ENCODE results near the gene PRDX1. TPM values are rescaled to one million over a fixed set of nuclear protein-coding genes. Genes with fewer than 3 reads are reported as not detected.
"Not testable (repeated sequence)": the region's sequence is repeated elsewhere in the genome, so short reads cannot be mapped to it uniquely, and the experiment has no call there.

Gene PRDX1
- total RNA-seq, 1 donor from 2014 or later = 297 TPM

- Mint-ChIP-seq H3K27me3 (ENCODE audit: low read depth) (no peaks in the 10 kb centered on the region), H3K9me3 (ENCODE audit: low read depth) (no peaks in the 10 kb centered on the region), H3K4me3 (ENCODE audit: unreplicated experiment) (no peak overlapping the region), H3K27ac (ENCODE audit: unreplicated experiment) (no peak overlapping the region), H3K36me3 (ENCODE audit: low read depth) (no peaks in the 10 kb centered on the region), H3K4me1 (ENCODE audit: low read depth) (no peaks in the 10 kb centered on the region)
- TF ChIP-seq, protein P1, sequence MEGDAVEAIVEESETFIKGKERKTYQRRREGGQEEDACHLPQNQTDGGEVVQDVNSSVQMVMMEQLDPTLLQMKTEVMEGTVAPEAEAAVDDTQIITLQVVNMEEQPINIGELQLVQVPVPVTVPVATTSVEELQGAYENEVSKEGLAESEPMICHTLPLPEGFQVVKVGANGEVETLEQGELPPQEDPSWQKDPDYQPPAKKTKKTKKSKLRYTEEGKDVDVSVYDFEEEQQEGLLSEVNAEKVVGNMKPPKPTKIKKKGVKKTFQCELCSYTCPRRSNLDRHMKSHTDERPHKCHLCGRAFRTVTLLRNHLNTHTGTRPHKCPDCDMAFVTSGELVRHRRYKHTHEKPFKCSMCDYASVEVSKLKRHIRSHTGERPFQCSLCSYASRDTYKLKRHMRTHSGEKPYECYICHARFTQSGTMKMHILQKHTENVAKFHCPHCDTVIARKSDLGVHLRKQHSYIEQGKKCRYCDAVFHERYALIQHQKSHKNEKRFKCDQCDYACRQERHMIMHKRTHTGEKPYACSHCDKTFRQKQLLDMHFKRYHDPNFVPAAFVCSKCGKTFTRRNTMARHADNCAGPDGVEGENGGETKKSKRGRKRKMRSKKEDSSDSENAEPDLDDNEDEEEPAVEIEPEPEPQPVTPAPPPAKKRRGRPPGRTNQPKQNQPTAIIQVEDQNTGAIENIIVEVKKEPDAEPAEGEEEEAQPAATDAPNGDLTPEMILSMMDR (IDR thresholded peaks at IDR 0.05) = no peak
- no peak for DNase-seq (ENCODE audit: low spot score)
Measured at GRCh38 chr1:45535988-45536766, 14.5 kb upstream of the PRDX1 start.

DNA sequence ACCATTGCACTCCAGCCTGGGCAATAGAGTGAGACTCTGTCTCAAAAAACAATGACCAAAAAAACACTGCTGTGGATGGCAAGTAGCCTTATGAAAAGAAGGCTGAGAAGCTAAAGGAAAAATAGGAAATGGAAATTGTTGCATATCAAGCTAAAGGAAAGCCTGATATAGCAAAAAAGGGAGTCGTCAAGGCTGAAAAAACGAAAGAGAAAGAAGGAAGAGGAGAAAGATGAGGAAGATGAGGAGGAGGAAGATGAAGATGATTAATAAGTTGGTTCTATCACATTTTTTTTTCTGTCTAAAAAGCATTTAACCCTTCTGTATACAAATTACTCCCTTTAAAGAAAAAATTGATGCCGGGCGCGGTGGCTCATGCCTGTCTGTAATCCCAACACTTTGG is 10.2 kb upstream of the PRDX1 start:
- DNase-seq (ENCODE audit: low spot score) = no peak
- TF ChIP-seq, protein P1 (IDR thresholded peaks at IDR 0.05) = no peak
- Mint-ChIP-seq H3K36me3 (ENCODE audit: low read depth) (no peaks in the 10 kb centered on the region), H3K9me3 (ENCODE audit: low read depth) (no peaks in the 10 kb centered on the region), H3K27ac (ENCODE audit: unreplicated experiment) (no peak overlapping the region), H3K27me3 (ENCODE audit: low read depth) (no peaks in the 10 kb centered on the region), H3K4me3 (ENCODE audit: unreplicated experiment) (no peak overlapping the region), H3K4me1 (ENCODE audit: low read depth) (no peaks in the 10 kb centered on the region)

- H3K4me3 Mint-ChIP-seq (ENCODE audit: unreplicated experiment) = no peak overlapping the region
- no peaks in the 10 kb centered on the region for H3K9me3 Mint-ChIP-seq (ENCODE audit: low read depth)
- no peaks in the 10 kb centered on the region for H3K27me3 Mint-ChIP-seq (ENCODE audit: low read depth)
- TF ChIP-seq, protein P1 (IDR thresholded peaks at IDR 0.05) = no peak
- H3K27ac Mint-ChIP-seq (ENCODE audit: unreplicated experiment) = no peak overlapping the region
- peaks cover 4% of the 10 kb centered on the region for H3K4me1 Mint-ChIP-seq (ENCODE audit: low read depth)
- H3K36me3 Mint-ChIP-seq (ENCODE audit: low read depth) = no peaks in the 10 kb centered on the region
- no peak for DNase-seq (ENCODE audit: low spot score)
Measured at GRCh38 chr1:45530632-45531135, 9.0 kb upstream of the PRDX1 start.

DNA sequence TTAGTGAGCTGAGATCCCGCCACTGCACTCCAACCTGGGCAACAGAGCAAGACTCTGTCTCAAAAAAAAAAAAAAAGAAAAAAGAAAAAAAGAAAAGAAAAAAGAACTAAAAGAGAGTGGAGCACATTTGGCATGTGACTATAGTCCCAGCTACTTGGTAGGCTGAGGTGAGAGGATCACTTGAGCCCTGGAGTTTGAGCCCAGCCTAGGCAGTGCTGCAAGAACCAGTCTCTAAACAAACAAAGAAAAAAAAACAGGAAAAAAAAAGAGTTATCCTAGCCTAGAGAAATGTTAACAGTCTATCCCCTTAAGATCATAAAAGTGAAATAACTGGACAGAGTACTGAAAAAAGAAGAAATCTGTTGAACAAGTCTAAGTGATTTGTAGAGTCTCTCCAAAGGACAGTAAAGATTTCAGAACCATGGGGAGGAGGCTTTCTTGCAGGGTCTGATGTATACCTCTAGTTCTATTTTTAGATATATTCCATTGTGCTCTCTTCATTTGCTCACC is 4.5 kb upstream of the PRDX1 start:
- H3K4me1 Mint-ChIP-seq (ENCODE audit: low read depth) = peaks cover 22% of the 10 kb centered on the region
- no peaks in the 10 kb centered on the region for H3K9me3 Mint-ChIP-seq (ENCODE audit: low read depth)
- no peak for DNase-seq (ENCODE audit: low spot score)
- no peaks in the 10 kb centered on the region for H3K27me3 Mint-ChIP-seq (ENCODE audit: low read depth)
- H3K36me3 Mint-ChIP-seq (ENCODE audit: low read depth) = no peaks in the 10 kb centered on the region
- TF ChIP-seq, protein P1 (IDR thresholded peaks at IDR 0.05) = no peak
- no peak overlapping the region for H3K27ac Mint-ChIP-seq (ENCODE audit: unreplicated experiment)
- no peak overlapping the region for H3K4me3 Mint-ChIP-seq (ENCODE audit: unreplicated experiment)

- not testable (repeated sequence) for H3K36me3 Mint-ChIP-seq (ENCODE audit: low read depth); H3K9me3 Mint-ChIP-seq (ENCODE audit: low read depth); H3K27ac Mint-ChIP-seq (ENCODE audit: unreplicated experiment); H3K4me3 Mint-ChIP-seq (ENCODE audit: unreplicated experiment); H3K27me3 Mint-ChIP-seq (ENCODE audit: low read depth); DNase-seq (ENCODE audit: low spot score)
- H3K4me1 Mint-ChIP-seq (ENCODE audit: low read depth) = peaks cover 36% of the 10 kb centered on the region
Measured at GRCh38 chr1:45523975-45524374, 2.3 kb upstream of the PRDX1 start.

GRCh38 chr1:45523516-45523915 is 1.8 kb upstream of the PRDX1 start:
- not testable (repeated sequence) for H3K4me3 Mint-ChIP-seq (ENCODE audit: unreplicated experiment); H3K36me3 Mint-ChIP-seq (ENCODE audit: low read depth); DNase-seq (ENCODE audit: low spot score); H3K27ac Mint-ChIP-seq (ENCODE audit: unreplicated experiment); H3K27me3 Mint-ChIP-seq (ENCODE audit: low read depth); H3K9me3 Mint-ChIP-seq (ENCODE audit: low read depth)
- H3K4me1 Mint-ChIP-seq (ENCODE audit: low read depth) = peaks cover 41% of the 10 kb centered on the region

All from chondrocyte (in vitro differentiated cells).